ENCODE measurements around the gene FAAP20. TPM values are rescaled to one million over a fixed set of nuclear protein-coding genes. Genes with fewer than 3 reads are reported as not detected.

The FAAP20 gene
- total and polyA plus RNA-seq, 2 of the 8 experiments (the other 6 are each of a cell fraction or from before 2014, with no cell fraction given) = 58.4 to 99.8 TPM

- Histone ChIP-seq H3K79me2 (ENCODE audit: control insufficient read depth in 1 of 2, insufficient read depth in 2 of 2, low read length in 2 of 2) (no peaks in the 10 kb centered on the region), H2BK12ac (ENCODE audit: low read depth, low read length) (no peak overlapping the region), H3K27me3 (replicated peaks in 1 of 4; ENCODE audit: control insufficient read depth in 3 of 4, extremely low read depth in 1 of 4, insufficient read depth in 3 of 4, low read length in 3 of 4) (no peaks in the 10 kb centered on the region), H2BK5ac (ENCODE audit: low read depth, low read length) (no peak overlapping the region), H2AFZ (ENCODE audit: low read length) (no peak overlapping the region), H4K8ac (ENCODE audit: extremely low read depth, insufficient read depth, low read length) (no peak overlapping the region), H3K4me3 (ENCODE audit: extremely low read depth in 1 of 4, insufficient read depth in 2 of 4, low read depth in 3 of 4, low read length in 4 of 4) (no peak overlapping the region), H3K4me2 (ENCODE audit: insufficient read depth in 1 of 2, low read depth in 2 of 2, low read length in 2 of 2) (no peak overlapping the region), H3K56ac (replicated peaks; ENCODE audit: insufficient read length, low read depth, low read length) (no peak overlapping the region), H2AK5ac (ENCODE audit: low read depth, low read length) (no peak overlapping the region), H3K23ac (ENCODE audit: insufficient read length) (no peak overlapping the region), H3K18ac (ENCODE audit: extremely low read depth, low read length) (no peak overlapping the region), H3K14ac (ENCODE audit: insufficient read length) (no peak overlapping the region), H2BK20ac (ENCODE audit: low read length) (no peak overlapping the region), H3K27ac (ENCODE audit: low read depth, low read length) (no peak overlapping the region), H3K9ac (replicated peaks in 1 of 4; ENCODE audit: extremely low read depth in 1 of 4, low read depth in 3 of 4, low read length in 3 of 4) (no peak overlapping the region), H3K79me1 (ENCODE audit: low read depth, low read length) (no peaks in the 10 kb centered on the region), H3K4me1 (replicated peaks in 1 of 4; ENCODE audit: control insufficient read depth in 3 of 4, insufficient read depth in 4 of 4, low read length in 3 of 4) (no peaks in the 10 kb centered on the region; a peak in 2 of 7 replicates), H2BK15ac (ENCODE audit: low read length) (no peak overlapping the region), H4K91ac (replicated peaks; ENCODE audit: insufficient read length, low read length) (no peak overlapping the region), H3K4ac (replicated peaks; ENCODE audit: insufficient read length, low read depth, low read length) (no peak overlapping the region), H4K20me1 (replicated peaks in 1 of 2; ENCODE audit: control insufficient read depth in 1 of 2, insufficient read depth in 2 of 2, low read length in 2 of 2) (peaks cover 0 to 5% of the 10 kb centered on the region in 2 experiments), H3K36me3 (ENCODE audit: control insufficient read depth in 2 of 4, insufficient read depth in 4 of 4, low read length in 3 of 4) (peaks cover under 1 to 6% (median 4%) of the 10 kb centered on the region in 4 experiments; a peak in 5 of 8 replicates), H3K23me2 (ENCODE audit: low read depth, low read length) (no peaks in the 10 kb centered on the region; the same call in 1 of the 2 replicates), H2BK120ac (replicated peaks; ENCODE audit: low read depth, low read length) (no peak overlapping the region), H4K5ac (ENCODE audit: insufficient read length, low read depth, low read length) (no peak overlapping the region), H3K9me3 (ENCODE audit: insufficient read depth in 2 of 2, low read depth in 1 of 2, low read length in 1 of 2) (no peaks in the 10 kb centered on the region)
- ChIA-PET CTCF (ENCODE audit: partially characterized antibody) (interaction anchor here (0.7 to 6.0 kb wide), 33 partner anchors 10 to 1556 kb away, joined by 3 to 47 read pairs (median 4); partner anchors contain the start of genes FAAP20, MORN1 and RER1), POLR2A (ENCODE audit: partially characterized antibody) (interaction anchor here (1.3 kb wide), 1 partner anchor 13 kb away, joined by 5 read pairs; no protein-coding TSS in a partner anchor)
- 97% methylated on average over 8 of the region's 9 CpGs; no CpG with 5 or more reads in 1 of the 2 experiments for WGBS, 2 experiments (ENCODE audit: extremely low coverage in 1 of 2, insufficient coverage in 1 of 2, insufficient read length in 1 of 2, insufficient replicate concordance in 2 of 2, low coverage in 1 of 2, low lambda C conversion rate in 2 of 2, missing lambda C conversion rate in 1 of 2)
- DNase-seq (ENCODE audit: low read depth in 1 of 2, low spot score in 2 of 2) (no peak), FAIRE-seq (no peak)
- TF ChIP-seq SP4 (IDR thresholded peaks at IDR 0.05; ENCODE audit: low read length) (no peak), TAF7 (optimal IDR thresholded peaks at IDR 0.05; ENCODE audit: borderline replicate concordance, low read depth, low read length) (no peak), EP300 (IDR thresholded peaks at IDR 0.05; ENCODE audit: borderline replicate concordance in 1 of 2, low read depth in 2 of 2, low read length in 2 of 2) (no peak), KDM5A (IDR thresholded peaks at IDR 0.05; ENCODE audit: low read length) (no peak), TCF12 (IDR thresholded peaks at IDR 0.05; ENCODE audit: low read depth, low read length) (no peak), JUND (IDR thresholded peaks at IDR 0.05; ENCODE audit: low read length) (no peak), SAP30 (IDR thresholded peaks at IDR 0.05; ENCODE audit: insufficient read depth, insufficient replicate concordance, low read length) (no peak), RXRA (IDR thresholded peaks at IDR 0.05; ENCODE audit: insufficient read depth, low read depth, low read length) (no peak), RFX5 (IDR thresholded peaks at IDR 0.05; ENCODE audit: borderline replicate concordance, low read depth, low read length) (no peak), SP2 (IDR thresholded peaks at IDR 0.05; ENCODE audit: low read length) (no peak), TBP (IDR thresholded peaks at IDR 0.05; ENCODE audit: low read depth, low read length) (no peak), BCL11A (IDR thresholded peaks at IDR 0.05; ENCODE audit: low read depth in 2 of 2, low read length in 2 of 2) (no peak), HDAC2 (IDR thresholded peaks at IDR 0.05; ENCODE audit: borderline replicate concordance in 1 of 2, low read depth in 2 of 2, low read length in 2 of 2) (no peak), SIX5 (IDR thresholded peaks at IDR 0.05; ENCODE audit: low read depth, low read length) (no peak), CHD1 (IDR thresholded peaks at IDR 0.05; ENCODE audit: low read depth, low read length) (no peak)
These were observed 19.5 kb downstream of the FAAP20 start for GRCh38 chr1:2175055-2175414.

Data from H1 (cell line).